Smooth muscle cell of the brain vasculature (primary cell): Measurements from ENCODE around the gene ZIC2.

Experiments used
- DNase-seq: peaks from one replicate; pipeline ENCODE4 v3.0.0-alpha.2; 2012; ENCODE audit warnings: low read depth, low spot score

Gene ZIC2

DNA sequence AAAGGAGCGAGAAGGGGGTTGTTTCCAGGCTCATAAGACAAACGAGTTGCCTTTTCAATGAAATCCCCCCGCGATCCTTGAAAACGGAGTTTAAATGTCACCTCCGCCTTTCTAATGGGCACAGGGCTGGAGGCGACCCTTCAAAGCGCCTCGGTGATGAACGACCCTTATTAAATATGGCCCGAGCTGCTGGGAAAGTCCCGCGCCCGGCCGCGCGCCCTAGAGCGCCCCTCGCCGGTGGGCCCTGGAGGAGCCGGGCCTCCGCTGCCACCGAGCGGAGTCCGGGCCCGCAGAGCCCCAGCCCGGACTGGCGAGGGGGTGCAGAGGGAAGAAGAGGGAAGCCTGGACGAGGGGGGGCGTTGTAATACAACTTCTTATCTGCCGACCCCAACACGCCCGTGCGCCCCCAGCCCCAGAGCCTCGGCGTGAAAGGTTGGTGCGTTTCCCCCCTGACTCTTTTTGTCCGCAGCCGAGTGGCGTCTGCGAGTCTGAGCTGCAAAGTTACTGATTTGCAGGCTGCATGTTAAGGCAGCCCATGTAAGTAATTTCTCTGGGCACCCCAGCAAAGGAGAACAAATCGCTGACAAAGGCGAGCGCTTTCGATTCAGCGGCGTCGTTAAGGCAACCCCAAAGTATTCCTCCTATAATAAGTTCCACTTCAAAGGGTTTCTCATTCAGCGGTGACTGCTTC lies 21.9 kb upstream of the ZIC2 start:
- DNase-seq, result no peak

DNA sequence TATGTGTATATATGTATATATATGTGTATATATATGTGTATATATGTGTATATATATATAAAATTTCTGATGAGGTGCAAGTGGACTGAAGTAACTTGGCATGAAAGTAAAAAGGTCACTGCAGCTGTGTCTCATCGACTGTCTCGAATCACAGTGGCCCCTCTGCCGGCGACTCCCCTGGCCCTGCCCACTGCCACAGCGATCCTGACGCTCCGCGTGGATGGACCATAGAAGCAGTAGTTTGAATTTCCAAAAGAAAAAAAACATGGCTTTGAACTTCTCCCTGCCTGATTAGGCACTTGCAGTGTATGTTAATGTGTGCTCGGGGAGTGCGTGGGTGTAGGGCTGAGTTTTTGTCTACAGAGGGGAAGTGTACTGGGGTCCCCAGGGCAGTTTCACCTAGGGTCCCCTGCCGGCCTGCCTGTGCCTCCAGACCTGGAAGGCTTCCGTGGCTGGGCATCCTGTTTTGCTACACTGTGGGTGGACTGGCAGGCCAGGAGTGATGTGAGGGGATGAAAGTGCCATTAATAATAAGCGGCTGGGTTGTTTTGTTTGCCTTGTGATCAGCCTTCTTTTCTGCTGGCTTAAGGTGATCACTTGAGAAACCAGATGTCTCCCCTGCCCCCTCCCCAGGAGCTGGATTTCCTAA lies 20.8 kb upstream of the ZIC2 start:
- no peak for DNase-seq

DNA sequence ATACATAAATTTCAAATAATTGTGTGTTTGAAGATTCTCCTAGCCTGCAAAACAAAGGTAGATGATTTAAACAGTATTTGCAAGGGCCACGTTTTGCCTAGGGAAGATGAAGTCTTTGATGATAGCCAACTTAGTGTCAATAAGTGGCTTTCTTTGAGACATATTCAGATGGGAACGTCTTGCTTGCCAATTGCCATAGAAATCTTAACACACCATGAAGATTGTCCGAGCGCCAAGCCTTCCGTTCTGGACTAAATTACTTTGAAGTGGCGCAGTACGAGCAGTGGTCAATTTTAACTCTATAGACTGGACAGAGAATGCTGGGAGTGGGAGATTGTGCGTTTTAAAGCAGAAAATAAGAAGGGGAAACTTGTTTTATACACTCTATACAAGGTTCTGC lies 19.9 kb upstream of the ZIC2 start:
- no peak for DNase-seq

- DNase-seq, result no peak
These were observed 19.3 kb upstream of the ZIC2 start for GRCh38 chr13:99962242-99962641.

- DNase-seq, result no peak
These were observed 17.7 kb upstream of the ZIC2 start for GRCh38 chr13:99963816-99964339.

GRCh38 chr13:99965329-99966000 lies 16.1 kb upstream of the ZIC2 start:
- DNase-seq, result no peak

DNA sequence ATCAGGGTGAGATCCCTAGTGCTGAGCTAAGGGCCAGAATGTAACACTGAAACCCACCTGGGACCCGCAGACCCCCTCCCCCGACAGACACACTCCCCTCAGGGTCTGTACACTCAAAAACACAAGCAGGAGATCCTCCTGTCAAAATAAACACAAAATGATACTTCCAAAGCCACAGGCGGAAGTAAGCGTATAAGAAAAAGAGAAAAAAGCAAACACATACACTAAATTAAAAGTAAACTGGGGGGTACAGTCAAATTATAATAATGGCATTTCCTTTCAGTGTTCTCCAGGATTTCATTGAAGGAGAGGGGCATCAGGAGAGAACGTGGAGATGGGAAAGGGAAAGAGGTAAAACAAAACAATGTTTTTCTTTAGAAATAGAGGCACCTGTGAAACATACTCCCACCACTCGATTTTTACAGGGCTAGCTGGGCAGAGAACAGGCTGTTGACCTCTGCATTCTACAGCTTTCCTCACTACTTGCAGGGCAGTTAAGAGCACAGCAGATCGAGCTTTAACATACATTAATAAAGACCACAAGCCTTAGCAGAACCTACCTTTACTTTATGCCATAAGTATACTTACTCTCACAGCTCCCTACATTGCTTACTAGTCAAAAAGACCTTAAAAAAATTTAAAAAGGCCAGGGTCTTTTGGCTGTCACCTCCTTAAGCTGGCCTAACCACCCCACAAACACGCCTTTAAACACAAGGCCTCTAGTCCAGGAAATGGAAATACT lies 15.3 kb upstream of the ZIC2 start:
- DNase-seq, result no peak

- DNase-seq, result no peak
These were observed 14.1 kb upstream of the ZIC2 start for GRCh38 chr13:99967498-99967868.

- no peak for DNase-seq
These were observed 13.6 kb upstream of the ZIC2 start for GRCh38 chr13:99967869-99968520.

DNA sequence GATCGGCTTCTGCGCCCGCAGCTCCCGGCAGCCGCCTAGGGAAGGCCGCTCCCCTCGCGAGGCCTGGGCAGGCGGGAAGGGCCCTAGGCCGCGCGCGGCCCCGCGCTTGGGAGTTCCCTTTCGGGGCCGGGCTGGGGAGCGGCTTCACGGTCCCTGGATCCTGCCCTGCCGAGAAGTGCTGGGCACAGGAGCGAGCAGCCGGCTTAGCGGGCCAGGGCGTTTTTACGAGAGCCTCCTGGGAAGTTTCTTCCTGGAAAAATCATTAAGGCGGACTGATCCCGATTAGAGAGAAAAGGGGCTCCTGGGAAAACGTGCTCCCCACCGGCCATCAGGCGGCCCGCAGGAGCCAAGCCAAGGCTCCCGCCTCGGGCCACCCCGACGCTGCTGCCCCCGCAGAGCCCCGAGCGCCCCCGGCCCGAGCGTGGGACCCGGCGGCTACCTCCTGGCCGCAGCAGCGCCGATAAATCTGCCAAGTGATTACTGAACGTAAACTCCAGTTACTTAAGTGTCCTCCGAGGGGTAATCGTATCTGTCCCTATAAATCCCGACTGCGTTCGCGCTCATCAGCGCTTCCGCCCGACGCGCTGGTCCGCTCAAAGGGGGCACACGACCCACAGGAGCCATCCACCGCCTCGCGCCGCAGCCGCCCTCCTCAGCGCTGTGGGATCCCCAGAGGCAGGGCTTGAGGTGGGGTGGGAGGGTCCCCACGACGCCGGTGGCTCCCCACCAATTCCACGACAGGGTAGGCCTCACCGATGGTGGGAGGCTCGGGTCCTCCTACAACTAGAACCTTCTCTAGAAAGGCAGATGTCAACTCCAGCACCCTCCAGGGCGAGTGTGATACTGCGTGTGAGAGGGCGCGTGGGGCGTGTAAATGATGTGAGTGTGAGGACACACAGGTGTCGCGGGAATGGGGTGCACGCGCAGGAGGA lies 12.8 kb upstream of the ZIC2 start:
- no peak for DNase-seq

GRCh38 chr13:99969453-99969918 lies 12.1 kb upstream of the ZIC2 start:
- no peak for DNase-seq

DNA sequence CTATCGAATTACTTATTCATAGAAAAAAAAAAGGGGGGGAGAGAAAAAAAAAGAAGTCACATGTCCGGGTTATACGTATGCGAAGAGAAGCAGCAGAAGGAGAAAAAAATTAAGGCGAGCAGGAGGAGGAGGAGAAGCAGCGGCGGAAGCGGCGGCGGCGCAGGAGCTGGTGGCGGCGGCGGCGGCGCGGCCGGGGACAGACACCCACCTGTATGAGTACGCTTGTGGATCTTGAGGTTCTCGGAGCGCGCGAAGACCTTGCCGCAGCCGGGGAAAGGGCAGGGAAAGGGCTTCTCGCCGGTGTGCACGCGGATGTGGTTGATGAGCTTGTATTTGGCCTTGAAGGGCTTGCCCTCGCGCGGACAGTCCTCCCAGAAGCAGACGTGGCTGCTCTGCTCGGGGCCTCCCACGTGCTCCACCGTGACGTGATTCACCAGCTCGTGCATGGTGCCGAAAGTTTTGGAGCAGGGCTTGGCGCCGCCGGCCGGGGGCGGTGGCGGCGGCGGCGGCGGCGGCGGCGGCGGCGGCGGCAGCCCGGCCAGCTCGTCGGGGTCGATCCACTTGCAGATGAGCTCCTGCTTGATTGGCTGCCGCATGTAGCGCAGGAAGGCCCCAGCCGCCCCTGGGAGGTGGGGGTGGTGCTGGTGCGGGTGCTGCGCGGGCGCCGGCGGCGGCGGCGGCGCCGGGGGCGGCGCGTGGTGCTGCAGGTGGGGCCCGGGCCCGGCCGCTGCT lies 11.5 kb upstream of the ZIC2 start:
- DNase-seq, result no peak

- no peak for DNase-seq
These were observed 10.7 kb upstream of the ZIC2 start for GRCh38 chr13:99970651-99971575.

DNA sequence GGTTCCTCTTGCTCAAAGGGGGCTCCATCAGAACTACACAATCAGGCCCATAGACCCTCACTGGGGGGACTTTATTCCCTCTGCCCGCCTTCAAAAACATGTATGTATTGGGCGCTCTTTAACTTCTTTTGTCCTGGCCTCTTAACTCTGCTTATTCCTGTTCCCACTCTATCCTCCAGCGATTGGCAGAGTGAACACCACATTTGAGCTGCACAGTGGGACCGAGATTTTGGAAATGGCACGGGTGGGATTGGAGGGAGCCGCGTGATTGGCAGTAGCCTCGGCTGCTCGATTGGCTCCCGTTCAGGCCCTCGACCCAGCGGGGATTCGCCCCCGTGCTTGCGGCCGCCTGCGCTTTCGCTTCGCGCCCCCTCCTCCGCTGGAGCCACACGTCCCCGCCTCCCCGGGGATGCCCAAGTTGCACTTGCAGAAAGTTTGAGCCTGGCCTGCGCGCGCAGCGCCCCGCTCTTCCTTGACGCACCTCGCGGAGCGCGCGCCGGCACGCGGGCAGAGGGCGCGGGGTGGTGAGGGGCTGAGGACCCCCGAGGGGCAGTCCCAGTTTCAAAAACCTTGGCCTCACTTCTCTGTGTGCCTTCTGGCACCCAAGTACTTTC lies 9.9 kb upstream of the ZIC2 start, which contains the start of gene ZIC5:
ZIC5 (minus strand) TSS at position 192 of the 614 bp plus-strand sequence; CDS start at position 28, 164 bp downstream.
- no peak for DNase-seq

DNA sequence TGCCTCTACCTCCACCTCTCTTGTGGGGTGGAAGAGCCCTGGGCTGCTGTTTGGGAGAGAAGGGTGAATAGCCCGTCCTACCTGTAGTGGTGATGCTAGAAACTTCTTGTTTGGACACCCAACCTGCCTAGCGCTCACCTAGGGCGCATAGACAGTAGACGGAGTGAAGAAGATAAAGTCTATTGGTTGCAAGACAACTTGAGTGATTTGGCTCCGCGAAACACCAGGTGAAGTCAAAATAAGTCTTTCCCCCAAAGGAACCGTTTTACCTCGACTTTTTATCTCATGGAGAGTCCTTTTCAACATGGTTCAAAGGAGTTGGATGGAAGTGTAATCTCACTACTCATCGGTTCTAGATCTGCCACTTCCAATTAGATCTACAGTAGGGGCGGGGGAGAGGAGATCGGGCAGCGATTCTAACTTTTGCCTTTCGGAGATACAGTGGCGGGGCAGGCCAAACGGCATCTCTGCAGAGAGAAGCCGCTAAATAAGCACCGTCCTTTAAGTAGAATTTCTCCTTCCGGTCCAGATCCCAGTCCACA lies 9.3 kb upstream of the ZIC2 start:
- DNase-seq, result no peak

GRCh38 chr13:99973163-99973807 lies 8.3 kb upstream of the ZIC2 start:
- DNase-seq, result no peak

DNA sequence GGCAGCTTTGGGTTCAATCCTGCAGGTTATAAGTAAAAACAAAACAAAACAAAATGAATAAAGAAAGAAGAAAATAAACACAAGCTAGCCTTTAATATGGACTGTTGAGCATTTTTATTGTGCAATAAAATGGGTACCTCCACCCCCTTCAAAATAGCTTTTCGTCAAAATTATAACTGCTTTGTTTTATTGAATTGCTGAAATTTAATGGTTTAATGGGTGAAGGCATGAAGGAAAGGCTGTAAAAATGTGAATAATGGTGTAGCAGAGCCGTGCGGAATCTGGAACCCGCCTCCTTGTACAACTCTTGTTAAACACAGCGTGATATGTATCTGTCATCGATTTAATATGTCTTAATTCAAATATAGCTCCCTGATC lies 7.8 kb upstream of the ZIC2 start:
- no peak for DNase-seq
